ENCODE data around the gene CCT3. TPM values are rescaled to one million over a fixed set of nuclear protein-coding genes. Genes with fewer than 3 reads are reported as not detected.

The CCT3 gene
- total RNA-seq, 1 experiment from 2014 or later, result 619 TPM

GRCh38 chr1:156263288-156263655, 74.8 kb downstream of the CCT3 start:
- H3K27me3 ChIP-seq (ENCODE audit: insufficient read depth, low read length), result no peaks in the 10 kb centered on the region
- no peak for DNase-seq (ENCODE audit: low read depth, low spot score)
- TF ChIP-seq ZFX (IDR thresholded peaks at IDR 0.05), result no peak
- TF ChIP-seq TCF7L2 (IDR thresholded peaks at IDR 0.05; ENCODE audit: borderline replicate concordance, extremely low read depth, insufficient read depth, insufficient read length), result no peak
- TF ChIP-seq EGR1 (IDR thresholded peaks at IDR 0.05; ENCODE audit: low read depth), result no peak
- no peak for TF ChIP-seq EZH2 (IDR thresholded peaks at IDR 0.05)
- TF ChIP-seq SIN3A (IDR thresholded peaks at IDR 0.05; ENCODE audit: low read depth), result no peak
- TF ChIP-seq CTCF (IDR thresholded peaks at IDR 0.05 in 2 of 3, conservative IDR thresholded peaks at IDR 0.05 in 1 of 3; ENCODE audit: borderline replicate concordance in 1 of 3, insufficient read depth in 1 of 3, low read depth in 2 of 3, low read length in 2 of 3), result no peak
- TF ChIP-seq ZNF274 (IDR thresholded peaks at IDR 0.05; ENCODE audit: low read depth, low read length), result no peak
- TF ChIP-seq FOSL1 (IDR thresholded peaks at IDR 0.05; ENCODE audit: low read depth), result no peak
- TF ChIP-seq POLR2A (IDR thresholded peaks at IDR 0.05; ENCODE audit: borderline replicate concordance, extremely low read depth, insufficient read depth, insufficient read length), result no peak
- no peak overlapping the region for H3K4me3 ChIP-seq (replicated peaks in 1 of 2; ENCODE audit: low read depth in 1 of 2, low read length in 2 of 2)
- ChIA-PET POLR2A (no interaction called here), CTCF (no interaction called here), RAD21 (ENCODE audit: low non-redundant PET in 1 of 2, low total read pairs in 2 of 2, uncharacterized antibody in 2 of 2, unreplicated experiment in 2 of 2) (no interaction called here)
- H3K4me2 ChIP-seq (ENCODE audit: low read length), result peak overlapping the region; percentile 43; the same call in 1 of the 2 replicates
- H4K20me1 ChIP-seq (ENCODE audit: insufficient read depth), result no peaks in the 10 kb centered on the region; the same call in 1 of the 2 replicates
- H3K9ac ChIP-seq (ENCODE audit: low read length), result no peak overlapping the region
- no peak overlapping the region for H2AFZ ChIP-seq (ENCODE audit: low read depth, low read length, poor library complexity, severe bottlenecking)
- peaks cover 68 to 83% of the 10 kb centered on the region in 2 experiments for H3K36me3 ChIP-seq (ENCODE audit: control insufficient read depth in 1 of 2, insufficient read depth in 2 of 2, low read length in 2 of 2)
- 0 out of 2 replicates have a peak overlapping the region, but pooled peaks have one; percentile 10 for H3K27ac ChIP-seq (ENCODE audit: low read depth, low read length)
- no TSS peak for BruUV-seq (replicated peaks)
- H3K9me2 ChIP-seq (ENCODE audit: insufficient read depth), result no peaks in the 10 kb centered on the region
- H3K4me1 ChIP-seq (ENCODE audit: control insufficient read depth in 1 of 2, insufficient read depth in 2 of 2, low read length in 2 of 2), result peaks cover 0 to 16% of the 10 kb centered on the region in 2 experiments; a peak in 2 of 4 replicates
- peaks cover 15% of the 10 kb centered on the region; the same call in 1 of the 2 replicates for H3K79me2 ChIP-seq (ENCODE audit: insufficient read depth, low read length)
- H3K9me3 ChIP-seq (ENCODE audit: control insufficient read depth in 1 of 2, insufficient read depth in 1 of 2, low read depth in 1 of 2, low read length in 2 of 2), result no peaks in the 10 kb centered on the region
- ATAC-seq, result no peak
- intact Hi-C loops (cut with micrococcal nuclease), result no loop called here

Data from HCT116 (cell line).